Neural cell (in vitro differentiated cells): ENCODE results near the gene CAPN7. TPM values are rescaled to one million over a fixed set of nuclear protein-coding genes. Genes with fewer than 3 reads are reported as not detected.

Source experiments
- H2AFZ ChIP-seq: fragments of 200-600, 300-800 bp; sonication (generic), shearing (Covaris generic); 2 replicates; pipeline ENCODE4 v1.6.0; 2014; ENCODE audit warnings: low read depth, mild to moderate bottlenecking, antibody characterized with exemption, low read length, moderate library complexity
- H3F3A ChIP-seq: fragments of 200-600 bp; shearing (Covaris generic); 2 replicates; pipeline ENCODE4 v1.6.1; 2016; ENCODE audit warnings: mild to moderate bottlenecking, moderate library complexity, mixed read lengths, antibody characterized with exemption, low read length; ENCODE audit not compliant: insufficient read depth, poor library complexity, severe bottlenecking
- H3K27ac ChIP-seq: fragments of 200-600, 300-800 bp; sonication (generic), shearing (Covaris generic); 2 replicates; pipeline ENCODE4 v1.5.1; 2014; ENCODE audit warnings: mild to moderate bottlenecking, low read length, moderate library complexity
- H3K27me3 ChIP-seq: fragments of 300-800, 200-600 bp; sonication (generic), shearing (Covaris generic); 2 replicates; pipeline ENCODE4 v1.6.0; 2014; ENCODE audit warnings: mild to moderate bottlenecking, low read depth, low read length, moderate library complexity; ENCODE audit not compliant: insufficient read depth
- H3K36me3 ChIP-seq: fragments of 300-800, 200-600 bp; sonication (generic), shearing (Covaris generic); 2 replicates; pipeline ENCODE4 v1.5.1; 2014; ENCODE audit warnings: mild to moderate bottlenecking, antibody characterized with exemption, low read length, moderate library complexity; ENCODE audit not compliant: insufficient read depth
- H3K4me2 ChIP-seq: fragments of 300-800, 200-600 bp; sonication (generic), shearing (Covaris generic); 2 replicates; pipeline ENCODE4 v1.6.0; 2014; ENCODE audit warnings: mild to moderate bottlenecking, low read length
- H3K4me3 ChIP-seq: fragments of 300-800, 200-600 bp; sonication (generic), shearing (Covaris generic); 2 replicates; pipeline ENCODE4 v1.5.1; 2014; ENCODE audit warnings: mild to moderate bottlenecking, low read length, moderate library complexity
- H3K79me2 ChIP-seq: fragments of 200-600 bp; shearing (Covaris generic); replicated peaks from 2 replicates; pipeline ENCODE4 v1.6.0; 2014; ENCODE audit warnings: mild to moderate bottlenecking, low read length, moderate library complexity; ENCODE audit not compliant: insufficient read depth
- H3K9ac ChIP-seq: fragments of 300-800, 200-600 bp; sonication (generic), shearing (Covaris generic); 2 replicates; pipeline ENCODE4 v1.6.1; 2016; ENCODE audit warnings: mild to moderate bottlenecking, low read length, mixed read lengths
- H3K9me2 ChIP-seq: fragments of 200-600 bp; shearing (Covaris generic); 2 replicates; pipeline ENCODE4 v1.6.1; 2016; ENCODE audit warnings: mild to moderate bottlenecking, low read length, mixed read lengths; ENCODE audit not compliant: insufficient read depth
- H3K9me3 ChIP-seq: fragments of 200-600, 300-800 bp; sonication (generic), shearing (Covaris generic); 2 replicates; pipeline ENCODE4 v1.6.1; 2016; ENCODE audit warnings: mild to moderate bottlenecking, mixed run types, low read length, moderate library complexity, mixed read lengths
- H4K20me1 ChIP-seq: fragments of 200-600 bp; shearing (Covaris generic); 2 replicates; pipeline ENCODE4 v1.6.1; 2016; ENCODE audit warnings: mild to moderate bottlenecking, mixed run types; ENCODE audit not compliant: insufficient read depth
- CTCF ChIP-seq: fragments of 450-650 bp; IDR thresholded peaks from 2 replicates; pipeline ENCODE4 v1.5.1; 2014; ENCODE audit warnings: antibody characterized with exemption, mild to moderate bottlenecking, moderate library complexity; ENCODE audit not compliant: poor library complexity, severe bottlenecking
- EP300 ChIP-seq: fragments of 450-650 bp; conservative IDR thresholded peaks from 2 replicates; pipeline ENCODE4 v1.6.1; 2014; ENCODE audit warnings: antibody characterized with exemption, mild to moderate bottlenecking, moderate library complexity; ENCODE audit not compliant: poor library complexity, severe bottlenecking
- EZH2 ChIP-seq: fragments of 200-600, 300-800 bp; shearing (Covaris generic), sonication (generic); IDR thresholded peaks from 2 replicates; pipeline ENCODE4 v1.6.1; 2014; ENCODE audit warnings: antibody characterized with exemption, low read length, borderline replicate concordance, mild to moderate bottlenecking; ENCODE audit not compliant: insufficient read depth, poor library complexity, severe bottlenecking
- MXI1 ChIP-seq: fragments of 450-650 bp; conservative IDR thresholded peaks from 2 replicates; pipeline ENCODE4 v1.6.1; 2014; ENCODE audit warnings: antibody characterized with exemption, mild to moderate bottlenecking; ENCODE audit not compliant: poor library complexity, severe bottlenecking
- POLR2AphosphoS5 ChIP-seq: IDR thresholded peaks from 2 replicates; pipeline ENCODE4 v1.6.1; 2012
- RAD21 ChIP-seq: fragments of 450-650 bp; conservative IDR thresholded peaks from 2 replicates; pipeline ENCODE4 v1.6.1; 2014; ENCODE audit warnings: antibody characterized with exemption, mild to moderate bottlenecking, moderate library complexity
- REST ChIP-seq: IDR thresholded peaks from 2 replicates; pipeline ENCODE4 v1.6.1; 2012; ENCODE audit warnings: borderline replicate concordance
- SMC3 ChIP-seq: fragments of 450-650 bp; conservative IDR thresholded peaks from 2 replicates; pipeline ENCODE4 v1.6.1; 2014; ENCODE audit warnings: antibody characterized with exemption, mild to moderate bottlenecking, moderate library complexity; ENCODE audit not compliant: poor library complexity
- TAF1 ChIP-seq: IDR thresholded peaks from 2 replicates; pipeline ENCODE4 v1.6.1; 2012; ENCODE audit warnings: low read depth
- polyA minus RNA-seq: library from RNA; depleted of rRNA, polyadenylated mRNA; stranded (reverse); fragments of >200 nt; gene quantifications from 2 replicates; pipeline ENCODE4 v1.2.3, GENCODE V29; 2014
- polyA plus RNA-seq: library from polyadenylated mRNA; depleted of rRNA; stranded (reverse); fragments of >200 nt; gene quantifications from 2 replicates; pipeline ENCODE4 v1.2.3, GENCODE V29; 2014

CAPN7 gene
- polyA plus RNA-seq (60.9 and 74.2 TPM in 2 replicates), polyA minus RNA-seq (83.3 and 84.5 TPM in 2 replicates)

- H3F3A ChIP-seq: no peaks in the 10 kb centered on the region
- peaks cover 30% of the 10 kb centered on the region for H3K79me2 ChIP-seq
- peak; percentile 46 for TF ChIP-seq RAD21
- TF ChIP-seq CTCF: peak; percentile 72
- peak; percentile 64 for TF ChIP-seq SMC3
- no peak for TF ChIP-seq REST
- TF ChIP-seq EZH2: no peak
- TF ChIP-seq MXI1: peak; percentile 71
- TF ChIP-seq POLR2AphosphoS5: peak; percentile 82
- peak; percentile 50 for TF ChIP-seq TAF1
- TF ChIP-seq EP300: peak; percentile 64
- no peaks in the 10 kb centered on the region for H3K36me3 ChIP-seq
- H3K9me3 ChIP-seq: no peaks in the 10 kb centered on the region
- peak within 1 kb of the TSS; percentile 89 for H3K4me2 ChIP-seq
- no peaks in the 10 kb centered on the region for H3K27me3 ChIP-seq
- peak within 1 kb of the TSS; percentile 91 for H2AFZ ChIP-seq
- peak within 1 kb of the TSS; percentile 78 for H3K27ac ChIP-seq
- H3K9me2 ChIP-seq: no peaks in the 10 kb centered on the region
- H3K9ac ChIP-seq: peak within 1 kb of the TSS; percentile 90
- H3K4me3 ChIP-seq: peak within 1 kb of the TSS; percentile 96
- H4K20me1 ChIP-seq: no peaks in the 10 kb centered on the region
Measured at GRCh38 chr3:15205934-15206661, at the start of gene CAPN7. Gene CAPN7 (plus strand): TSS chr3:15206246. CDS start chr3:15206496, 250 bp downstream.

GRCh38 chr3:15157441-15157840, 48.6 kb upstream of the CAPN7 start:
- Histone ChIP-seq H3K9ac (no peak overlapping the region), H3K79me2 (no peaks in the 10 kb centered on the region), H3K9me3 (no peaks in the 10 kb centered on the region), H2AFZ (no peak overlapping the region), H3K27me3 (no peaks in the 10 kb centered on the region), H3K27ac (no peak overlapping the region), H4K20me1 (no peaks in the 10 kb centered on the region), H3K36me3 (no peaks in the 10 kb centered on the region), H3K4me3 (no peak overlapping the region), H3K9me2 (no peaks in the 10 kb centered on the region), H3K4me2 (no peak overlapping the region), H3F3A (no peaks in the 10 kb centered on the region)
- TF ChIP-seq MXI1 (no peak), REST (no peak), SMC3 (no peak), CTCF (no peak), TAF1 (no peak), EZH2 (no peak), EP300 (no peak), POLR2AphosphoS5 (no peak), RAD21 (no peak)
